HG03103 (cell line): Measurements from ENCODE around the gene RYR3.

ENCODE experiments used
- ATAC-seq: cut with Tn5 transposase; IDR thresholded peaks from one replicate; pipeline ENCODE4 v1.9.1; 2021; ENCODE audit warnings: low read depth; ENCODE audit not compliant: unreplicated experiment

The RYR3 gene

DNA sequence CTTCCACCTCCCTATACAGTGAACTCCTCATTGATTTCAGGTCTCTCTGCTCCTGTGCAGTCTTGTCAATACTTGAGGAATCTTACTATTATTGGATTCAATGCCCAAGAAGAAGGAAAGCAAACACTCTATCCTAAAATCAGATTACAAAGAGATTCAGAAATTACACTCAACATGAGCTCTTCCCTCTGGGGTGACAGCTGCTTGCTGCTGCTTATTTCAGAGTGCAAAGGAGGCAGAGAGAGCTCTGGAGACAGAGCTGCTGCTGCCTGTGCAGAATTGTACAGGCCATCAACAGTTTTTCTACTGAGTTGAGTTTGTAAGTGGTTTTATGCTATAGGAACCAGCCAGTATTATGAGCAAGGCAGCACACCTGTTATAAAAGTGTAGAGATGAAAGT, 7.1 kb downstream of the RYR3 start:
- no peak for ATAC-seq

DNA sequence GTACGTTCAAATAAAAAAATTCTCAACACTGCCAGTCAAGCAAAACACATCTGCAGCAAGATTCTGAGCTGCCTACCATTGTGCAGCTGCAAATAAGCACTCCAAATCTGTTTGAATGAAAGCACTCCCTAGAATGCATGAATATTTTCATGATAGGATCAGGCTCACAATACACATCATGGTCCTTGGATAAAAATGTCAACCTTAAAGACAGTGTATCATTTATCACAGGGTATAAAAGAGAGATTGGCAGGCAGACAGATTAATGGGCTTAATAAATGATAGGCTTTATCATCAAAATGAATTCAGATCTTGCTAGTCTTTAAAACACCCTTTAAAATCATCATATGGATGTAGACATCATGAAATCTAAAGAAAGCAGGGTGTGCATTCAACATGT, 9.2 kb downstream of the RYR3 start:
- ATAC-seq = no peak

- no peak for ATAC-seq
These were observed 11.3 kb downstream of the RYR3 start for GRCh38 chr15:33322091-33322490.

DNA sequence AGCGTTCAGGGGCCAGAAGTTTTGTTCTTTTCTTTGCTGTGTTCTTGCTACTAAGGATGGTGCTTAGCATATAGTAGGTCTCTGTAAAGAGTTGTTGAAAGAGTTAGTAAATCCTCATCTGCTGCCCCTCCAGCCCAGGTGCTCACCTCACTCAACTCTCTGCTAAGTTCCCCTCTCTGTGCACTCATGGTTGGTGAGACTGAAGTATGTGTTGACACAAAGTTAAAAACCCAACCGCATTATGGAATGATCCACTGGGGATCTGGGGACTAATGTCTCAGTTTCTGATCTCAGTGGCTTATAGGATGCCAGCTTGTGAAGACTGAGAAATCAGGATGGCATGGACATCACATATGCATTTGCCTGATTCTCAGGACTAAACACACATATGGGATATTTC, 13.8 kb downstream of the RYR3 start:
- ATAC-seq = no peak

DNA sequence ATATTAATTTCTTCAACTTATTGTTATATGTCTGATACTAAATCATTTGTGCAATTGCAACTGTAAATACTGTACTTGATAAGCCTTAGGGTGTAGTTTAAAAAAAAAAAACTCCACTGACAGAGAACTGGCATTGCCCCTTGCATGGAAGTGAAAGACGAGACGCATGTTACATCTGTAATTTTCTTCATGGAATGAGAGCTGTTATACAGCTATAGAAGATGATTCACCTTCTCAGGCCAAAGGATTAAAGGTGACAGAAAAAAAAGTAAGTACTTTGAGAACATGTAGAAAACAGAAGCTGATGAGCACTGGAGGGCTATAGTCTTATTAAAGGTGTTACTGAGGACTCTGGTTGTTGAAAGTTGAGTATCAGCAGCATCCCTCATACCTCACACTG, 16.1 kb downstream of the RYR3 start:
- ATAC-seq = no peak

DNA sequence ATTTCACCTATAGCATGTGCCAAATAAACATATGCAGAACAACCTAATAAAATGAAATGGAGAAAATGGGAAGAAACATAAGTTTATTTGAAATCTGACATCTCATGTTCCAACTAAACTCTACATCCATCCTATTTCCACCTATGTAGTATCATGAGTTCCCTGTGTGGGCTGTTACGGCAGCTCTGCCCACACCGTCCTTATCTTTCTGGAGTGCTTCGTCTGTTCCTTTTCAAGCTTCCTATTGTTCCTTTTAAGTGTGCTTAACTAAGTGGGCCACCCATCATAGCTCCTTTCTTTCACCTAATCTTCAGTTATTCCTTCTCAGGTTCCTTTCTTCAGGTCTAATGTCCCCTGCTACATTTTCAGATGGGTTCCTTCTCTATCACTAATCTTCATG, 17.3 kb downstream of the RYR3 start:
- ATAC-seq = no peak

DNA sequence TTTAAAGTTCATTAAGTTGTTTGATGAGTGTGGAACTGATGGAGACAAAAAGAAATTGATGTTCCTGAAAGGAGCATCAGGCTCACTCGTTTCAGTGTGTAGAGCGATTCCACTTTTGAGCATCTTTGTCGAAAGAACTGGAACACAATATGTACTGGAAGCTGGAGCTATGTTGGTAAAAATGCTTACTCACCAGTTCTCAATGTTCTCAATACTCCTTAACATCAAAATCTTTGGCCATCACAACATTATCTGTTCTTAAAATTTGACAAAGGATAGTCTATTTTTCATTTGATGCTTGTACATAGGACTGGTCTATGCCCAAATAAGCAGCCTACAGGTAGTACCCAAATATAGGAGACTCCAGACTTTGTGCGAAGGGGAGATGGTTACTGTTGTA, 18.7 kb downstream of the RYR3 start:
- ATAC-seq = no peak

DNA sequence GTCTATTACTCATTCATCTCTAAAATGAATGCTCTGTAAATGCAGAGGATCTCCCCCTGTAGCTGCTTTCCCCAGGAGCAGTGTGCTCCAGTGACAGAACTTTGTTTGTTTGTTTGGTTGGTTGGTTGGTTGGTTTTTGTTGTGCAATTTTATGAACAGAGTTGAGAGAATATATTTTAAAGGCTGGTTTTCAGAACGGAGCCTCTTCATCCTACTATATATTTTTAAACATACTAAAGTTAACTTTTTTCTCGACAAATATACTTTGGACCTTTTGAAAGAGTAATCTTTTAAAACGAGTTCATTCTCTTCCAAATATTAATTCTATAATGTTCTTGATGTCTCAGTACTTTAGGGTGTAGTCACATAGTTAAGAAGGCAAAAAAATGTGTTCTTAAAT, 20.2 kb downstream of the RYR3 start:
- ATAC-seq = no peak

GRCh38 chr15:33341953-33342352, 31.2 kb downstream of the RYR3 start:
- no peak for ATAC-seq

DNA sequence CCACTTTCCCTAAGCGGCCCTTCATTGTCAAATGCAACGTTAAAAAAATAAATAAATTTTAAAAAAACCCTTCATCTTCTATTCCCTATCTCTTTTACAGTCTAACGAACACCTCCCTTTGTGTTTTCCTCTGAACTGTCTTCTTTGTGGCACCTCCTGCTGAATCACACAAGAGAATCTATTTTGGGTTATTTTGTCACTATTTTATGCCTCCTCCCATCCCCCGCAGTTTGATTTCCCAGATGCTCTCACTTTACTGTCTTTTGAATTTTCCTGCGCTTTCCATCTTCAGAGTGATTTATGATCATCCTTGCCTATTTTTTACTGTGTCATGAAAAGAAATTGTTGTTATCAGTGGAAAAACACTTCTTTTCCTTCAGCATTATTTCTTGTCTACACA, 32.5 kb downstream of the RYR3 start:
- no peak for ATAC-seq

DNA sequence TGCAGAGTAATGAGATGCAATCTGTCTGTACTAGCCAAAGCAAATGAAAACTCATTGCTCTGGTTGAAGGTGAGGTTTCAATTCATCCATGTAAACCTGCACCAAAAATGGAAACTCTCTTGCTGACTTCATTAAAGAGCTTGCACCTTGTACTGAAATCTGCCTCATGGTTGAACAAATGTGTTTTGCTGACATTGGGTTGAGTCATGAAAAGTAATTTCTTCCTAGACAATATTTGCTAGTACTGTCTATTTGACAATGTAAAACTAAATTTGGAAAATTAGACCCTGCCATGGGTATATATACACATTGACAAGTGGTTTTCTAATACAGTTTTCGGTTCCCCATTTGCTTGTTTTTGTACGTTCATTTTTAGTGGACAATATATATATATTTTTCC, 33.3 kb downstream of the RYR3 start:
- no peak for ATAC-seq

DNA sequence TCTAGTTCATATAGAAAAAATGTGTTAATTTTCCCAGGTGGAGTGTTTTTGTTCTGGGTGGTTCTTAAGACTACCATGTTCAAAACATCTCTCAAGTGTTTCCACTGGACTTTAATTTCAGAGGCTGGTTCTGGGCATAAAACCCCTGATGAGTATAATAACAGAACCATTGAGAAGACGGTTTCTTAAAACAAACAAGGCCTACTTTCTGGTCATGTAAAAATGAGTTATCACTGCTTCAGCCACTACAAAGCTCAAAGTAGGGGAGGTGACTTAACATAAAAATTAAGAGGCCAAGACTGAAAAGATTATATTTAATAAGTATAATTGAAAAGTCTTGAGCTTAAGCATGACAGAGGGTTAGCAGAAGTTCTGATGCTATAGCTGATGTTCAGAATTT, 33.8 kb downstream of the RYR3 start:
- ATAC-seq = no peak

- ATAC-seq = no peak
These were observed 43.6 kb downstream of the RYR3 start for GRCh38 chr15:33354411-33354810.

DNA sequence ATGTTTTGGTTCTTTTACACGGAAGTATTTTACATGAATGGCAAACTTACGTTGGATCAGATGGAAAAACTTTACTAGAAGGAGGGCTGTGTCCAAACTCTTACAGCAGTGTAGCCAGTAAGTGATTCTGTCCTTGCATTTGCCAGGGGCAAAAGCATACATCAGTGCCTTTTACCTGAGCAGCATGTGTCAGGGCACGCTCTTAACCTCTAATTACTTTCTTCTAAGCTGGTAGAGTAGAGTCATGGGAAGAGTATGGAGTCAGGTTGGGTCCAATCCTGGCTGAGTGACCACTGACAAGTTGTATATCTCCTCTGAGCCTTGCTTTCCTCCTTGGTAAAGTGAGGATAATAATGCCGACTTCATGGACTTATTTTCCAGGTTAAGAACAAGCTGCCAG, 47.1 kb downstream of the RYR3 start:
- ATAC-seq = no peak

- no peak for ATAC-seq
These were observed 47.5 kb downstream of the RYR3 start for GRCh38 chr15:33358306-33358705.

GRCh38 chr15:33360886-33361285, 50.1 kb downstream of the RYR3 start:
- ATAC-seq = no peak

DNA sequence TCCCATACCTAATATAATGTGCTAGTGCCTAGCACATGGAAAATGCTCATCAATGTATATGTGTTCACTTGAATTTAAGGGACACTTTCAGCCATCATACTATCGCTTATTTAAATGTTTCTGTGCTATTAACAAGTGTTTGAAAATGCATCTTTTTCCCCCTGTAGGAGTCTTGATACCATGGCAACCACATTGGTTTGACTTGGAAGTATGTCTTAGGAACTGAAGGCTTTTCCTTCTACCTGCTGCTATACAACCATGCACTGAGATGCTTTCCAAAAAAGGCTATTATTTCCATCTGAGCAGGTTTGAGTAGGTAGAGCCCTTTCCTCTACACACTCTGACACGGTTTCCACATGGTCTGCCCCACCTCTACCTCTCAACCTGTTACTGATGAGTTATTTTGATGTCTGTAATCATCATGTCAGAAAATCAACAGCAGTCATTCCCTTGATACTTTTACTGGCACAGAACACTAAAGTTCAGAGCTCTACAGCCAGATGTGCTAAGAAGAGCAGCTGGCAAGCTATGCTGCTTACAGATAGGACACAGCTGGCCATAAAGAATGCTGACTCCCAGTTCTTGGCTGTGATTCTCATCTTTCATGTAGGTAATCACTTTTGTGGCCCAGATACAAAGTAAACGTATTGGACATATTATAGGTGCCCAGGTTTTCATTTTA, 59.3 kb downstream of the RYR3 start:
- no peak for ATAC-seq

DNA sequence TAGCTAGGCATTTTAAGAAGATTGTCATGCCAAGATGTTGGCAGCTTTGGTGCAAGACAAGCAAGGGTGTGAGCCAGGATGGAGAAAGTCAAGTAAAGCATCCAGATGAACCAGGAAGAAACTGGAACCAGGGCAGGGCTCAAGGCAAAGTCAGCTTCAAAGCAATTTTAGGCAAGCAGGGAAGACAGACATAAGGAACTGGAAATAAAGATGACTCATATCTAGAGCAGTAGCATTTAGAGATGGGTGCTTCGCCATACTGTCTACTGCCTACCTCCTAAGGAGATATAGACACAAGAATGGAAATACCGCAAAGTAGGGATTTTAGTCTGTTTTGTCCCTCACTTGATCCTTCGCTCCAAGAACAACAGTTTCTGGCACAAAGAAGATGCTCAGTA, 59.9 kb downstream of the RYR3 start:
- ATAC-seq = no peak

- ATAC-seq = no peak
These were observed 60.4 kb downstream of the RYR3 start for GRCh38 chr15:33371159-33371558.

- no peak for ATAC-seq
These were observed 63.6 kb downstream of the RYR3 start for GRCh38 chr15:33374226-33374914.

GRCh38 chr15:33375236-33375635, 64.5 kb downstream of the RYR3 start:
- no peak for ATAC-seq

- ATAC-seq = no peak
These were observed 66.4 kb downstream of the RYR3 start for GRCh38 chr15:33377204-33377603.
